ENCODE data around the gene PFKP.

PFKP gene

DNA sequence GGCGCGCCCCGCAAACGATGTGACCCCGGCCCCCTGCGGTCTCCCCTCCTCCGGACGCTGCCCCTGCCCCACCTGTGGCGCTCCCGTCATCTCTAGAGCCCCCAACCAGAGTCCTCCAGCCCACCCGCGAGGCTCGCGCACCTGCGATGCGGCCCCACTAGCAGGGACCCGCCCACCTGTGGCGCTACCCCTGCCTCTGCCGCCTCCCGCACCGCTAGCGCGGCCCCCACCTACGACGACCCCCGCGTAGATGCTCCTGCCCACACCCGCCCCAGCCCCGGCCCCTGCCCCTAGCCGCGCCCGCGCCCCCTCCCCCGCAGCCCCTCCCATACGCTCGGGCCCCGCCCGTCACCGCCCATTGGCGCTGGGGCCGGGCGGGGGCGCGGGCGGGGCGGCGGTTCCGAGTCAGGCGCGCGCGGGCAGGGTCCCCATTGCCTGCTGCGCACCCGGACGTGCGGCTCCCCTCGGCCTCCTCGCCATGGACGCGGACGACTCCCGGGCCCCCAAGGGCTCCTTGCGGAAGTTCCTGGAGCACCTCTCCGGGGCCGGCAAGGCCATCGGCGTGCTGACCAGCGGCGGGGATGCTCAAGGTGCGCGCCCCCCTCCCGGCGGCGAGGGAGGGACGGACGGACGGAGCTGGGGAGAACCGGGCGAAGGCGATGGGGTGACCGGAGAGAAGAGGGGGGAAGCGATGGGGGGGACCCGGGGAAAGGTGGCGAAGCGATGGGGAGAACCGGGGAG is at the start of gene PFKP:
Gene PFKP (plus strand): TSS at position 431 of the 741 bp plus-strand sequence. CDS start 48 bp downstream, at position 479.
- DNase-seq: no peak

DNA sequence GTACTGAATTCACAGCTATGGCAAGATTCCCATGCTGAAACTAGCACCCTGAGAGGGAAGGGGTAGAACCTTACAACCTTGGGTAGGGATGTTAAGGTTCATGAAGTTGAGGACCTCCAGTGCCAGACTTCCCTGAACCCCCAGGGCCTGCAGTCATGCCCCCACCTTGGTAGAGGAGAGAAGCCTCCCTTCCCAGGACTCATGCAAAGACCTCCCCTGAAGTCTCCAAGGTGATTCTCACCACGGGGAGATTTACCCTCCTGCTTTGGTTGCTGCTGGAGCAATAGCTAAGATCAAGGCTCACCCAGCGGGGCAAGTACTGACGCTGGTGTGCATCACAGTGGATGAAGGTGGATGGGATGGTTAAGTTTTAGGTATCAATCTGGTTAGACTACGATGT is 49.1 kb upstream of the PFKP start:
- no peak for DNase-seq

DNA sequence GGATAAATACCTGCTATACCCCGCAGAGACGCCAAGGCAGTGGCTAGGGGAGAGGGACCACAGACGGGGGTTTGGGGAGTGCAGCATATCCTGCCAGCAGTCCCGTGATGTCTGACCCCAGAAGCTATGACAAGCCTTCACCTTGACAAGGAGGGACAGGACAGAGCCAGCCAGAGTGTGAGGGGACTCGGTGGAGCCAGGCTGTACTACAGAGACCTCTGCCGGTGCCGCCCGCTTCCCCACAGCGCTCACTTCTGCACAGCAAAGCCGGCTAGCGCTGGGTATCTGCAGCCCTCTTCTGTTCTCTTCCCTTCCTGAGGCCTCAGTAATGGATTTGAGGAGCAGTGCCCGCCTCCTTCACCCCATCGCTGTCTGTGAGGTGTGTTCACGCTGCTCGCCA is 47.0 kb upstream of the PFKP start:
- no peak for DNase-seq

DNA sequence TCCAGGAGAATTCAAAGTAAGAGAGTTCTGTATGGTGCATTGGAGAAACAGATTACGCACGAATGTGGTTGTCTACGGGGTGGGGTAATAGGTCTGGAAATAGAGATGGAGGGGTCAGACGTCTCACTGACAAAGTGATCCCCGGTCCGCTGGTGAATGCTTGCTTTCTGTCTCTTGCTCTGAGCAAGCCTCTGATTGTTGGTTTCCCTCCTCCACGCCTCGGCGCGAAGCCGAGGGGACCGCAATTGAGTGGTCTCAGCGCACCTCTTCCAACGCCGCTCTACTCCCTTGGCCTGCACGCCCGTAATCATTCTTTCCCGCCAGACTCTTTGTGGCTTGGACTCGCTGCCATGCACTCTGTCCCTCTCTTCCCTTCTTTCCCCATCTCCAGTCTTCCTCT is 46.5 kb upstream of the PFKP start:
- DNase-seq: no peak

- no peak for DNase-seq
Observed at GRCh38 chr10:3022027-3022426, 45.3 kb upstream of the PFKP start.

- DNase-seq: no peak
Observed at GRCh38 chr10:3023892-3024291, 43.5 kb upstream of the PFKP start.

DNA sequence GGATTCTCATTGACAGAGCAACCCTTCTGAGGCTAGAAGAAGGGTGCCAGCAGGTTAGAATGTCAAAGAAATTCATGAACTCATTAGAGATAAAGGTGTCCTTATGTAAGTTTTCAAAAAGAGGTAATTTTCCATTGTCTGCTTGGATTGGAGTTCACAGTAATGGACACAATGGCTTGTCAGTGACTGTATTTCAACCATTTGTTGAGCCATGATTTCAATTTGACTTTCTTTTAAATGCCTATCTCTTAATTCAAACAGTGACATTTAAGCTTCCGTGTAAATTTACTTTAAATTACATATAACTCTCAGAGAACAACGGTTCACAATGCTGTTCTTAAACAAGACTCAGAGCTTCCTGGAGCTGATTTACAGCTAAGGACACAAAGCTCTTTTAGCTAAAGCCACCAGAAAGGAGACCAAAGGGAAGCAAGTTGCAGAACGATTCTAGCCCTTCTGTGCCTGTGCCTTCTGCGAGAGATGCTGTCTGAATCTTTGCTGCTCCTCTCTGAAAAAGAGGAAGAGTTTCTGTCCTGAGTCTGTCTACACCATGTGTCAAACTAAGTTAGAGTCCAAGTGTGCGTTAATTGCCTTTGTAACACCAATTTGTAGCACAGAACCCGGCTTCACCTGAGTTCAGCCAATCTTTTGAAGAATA is 42.2 kb upstream of the PFKP start:
- no peak for DNase-seq

DNA sequence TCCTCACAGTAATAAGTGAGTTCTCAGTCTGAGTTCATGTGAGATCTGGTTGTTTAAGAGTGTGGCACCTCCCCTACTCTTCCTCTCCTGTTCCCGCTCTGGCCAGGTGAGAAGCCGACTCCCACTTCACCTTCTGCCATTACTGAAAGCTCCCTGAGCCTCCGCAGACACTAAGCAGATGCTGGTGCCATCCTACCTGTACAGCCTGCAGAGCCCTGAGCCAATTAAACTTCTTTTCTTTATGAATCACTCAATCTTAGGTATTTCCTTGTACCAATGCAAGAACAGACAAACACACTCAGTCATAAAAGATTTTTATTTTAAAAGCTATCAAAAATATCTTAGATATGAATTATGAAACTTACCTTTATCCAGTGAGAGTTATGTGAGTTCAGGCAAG is 39.5 kb upstream of the PFKP start:
- DNase-seq: no peak

DNA sequence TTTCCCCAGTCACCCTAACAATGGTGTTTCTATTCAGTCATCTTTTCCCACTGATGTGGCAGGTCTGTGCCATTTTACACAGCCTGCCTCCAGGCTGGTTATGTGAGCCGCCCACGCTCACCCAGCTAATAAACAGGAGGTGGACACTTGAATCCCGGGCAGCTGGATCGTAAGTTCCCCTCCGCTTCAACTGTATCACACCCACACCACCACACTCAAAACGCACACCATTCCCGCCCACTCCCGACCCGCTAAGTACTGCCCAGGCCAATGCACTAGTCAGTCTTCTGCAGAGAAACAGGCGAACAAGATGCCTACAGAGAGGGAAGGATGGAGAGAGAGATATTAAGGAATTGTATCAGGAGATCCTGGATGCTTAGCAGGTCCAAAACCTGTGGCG is 38.9 kb upstream of the PFKP start:
- no peak for DNase-seq

- no peak for DNase-seq
Observed at GRCh38 chr10:3030765-3031164, 36.6 kb upstream of the PFKP start.

DNA sequence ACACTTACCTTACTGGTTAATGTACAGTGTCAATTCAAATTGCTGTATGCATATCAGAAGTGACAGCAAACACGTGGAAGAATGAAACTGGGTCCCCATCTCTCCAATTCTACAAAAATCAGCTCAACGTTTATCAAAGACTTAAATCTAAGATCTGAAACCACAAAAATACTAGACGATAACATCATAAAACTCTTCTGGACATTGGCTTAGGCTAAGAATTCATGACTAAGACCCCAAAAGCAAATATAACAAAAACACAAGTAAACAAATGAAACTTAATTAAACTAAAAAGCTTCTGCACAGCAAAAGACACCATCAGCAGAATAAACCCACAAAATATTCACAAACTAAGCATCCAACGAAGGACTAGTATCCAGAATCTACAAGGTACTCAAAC is 35.9 kb upstream of the PFKP start:
- DNase-seq: no peak

GRCh38 chr10:3033925-3034324 is 33.4 kb upstream of the PFKP start:
- DNase-seq: no peak

- no peak for DNase-seq
Observed at GRCh38 chr10:3034616-3035015, 32.7 kb upstream of the PFKP start.

DNA sequence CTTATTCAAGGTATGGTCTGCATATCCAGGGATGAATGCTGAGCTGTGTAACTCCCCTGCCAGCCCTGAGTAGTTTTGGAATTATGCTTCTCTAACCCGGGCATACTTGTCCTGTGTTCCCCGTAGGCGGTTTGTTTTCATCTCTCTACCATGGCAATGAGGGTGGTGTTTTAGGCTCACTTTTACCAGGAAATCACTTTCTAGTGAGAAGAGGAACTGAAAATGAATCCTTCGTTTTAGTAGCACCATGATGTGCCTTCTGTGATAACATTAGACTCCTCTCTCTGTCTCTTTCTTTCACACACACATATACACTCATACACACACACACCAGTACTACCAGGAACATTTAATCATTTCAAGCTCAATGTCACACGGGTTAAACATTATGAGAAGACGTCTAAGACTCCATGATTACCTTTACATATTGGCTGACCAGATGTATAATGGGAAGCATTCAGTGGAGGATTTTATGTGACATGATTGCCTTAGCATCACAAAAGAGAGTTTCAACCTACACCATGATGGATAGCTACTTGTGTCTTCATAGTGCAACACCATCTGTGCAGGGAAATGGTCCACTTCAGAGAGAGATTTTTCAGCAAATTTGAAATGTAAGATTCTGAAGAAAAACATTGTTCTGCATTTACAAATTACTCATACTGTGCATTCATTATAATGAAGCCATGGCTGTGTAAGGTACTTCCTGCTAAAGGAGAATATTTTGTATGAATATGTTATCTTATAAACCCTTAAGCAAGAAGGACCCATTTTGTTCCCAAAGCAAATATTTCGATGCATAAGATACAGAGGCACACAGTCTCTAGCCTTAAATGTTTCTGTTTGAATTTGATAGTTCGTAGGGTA is 31.0 kb upstream of the PFKP start:
- no peak for DNase-seq

DNA sequence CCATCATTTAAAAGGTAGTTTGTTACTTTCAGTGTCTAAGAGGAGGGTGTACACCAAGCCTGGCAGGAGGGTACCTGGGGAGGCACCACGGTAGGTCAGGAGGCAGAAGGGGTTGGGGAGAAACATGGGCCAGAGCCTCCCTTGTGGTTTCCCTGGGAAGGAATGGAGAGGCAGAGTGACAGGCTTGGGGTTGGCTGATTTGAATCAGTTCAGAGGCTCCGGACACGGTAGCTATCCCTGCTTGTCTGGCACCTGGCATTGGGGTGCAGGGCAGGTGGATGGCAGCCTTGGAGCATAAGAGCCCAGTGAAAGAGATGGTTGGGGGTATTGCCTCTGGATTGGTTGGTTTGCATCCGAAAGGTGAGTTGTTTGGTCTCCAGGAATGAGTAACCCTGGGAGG is 30.2 kb upstream of the PFKP start:
- no peak for DNase-seq

- DNase-seq: no peak
Observed at GRCh38 chr10:3040069-3040468, 27.3 kb upstream of the PFKP start.

DNA sequence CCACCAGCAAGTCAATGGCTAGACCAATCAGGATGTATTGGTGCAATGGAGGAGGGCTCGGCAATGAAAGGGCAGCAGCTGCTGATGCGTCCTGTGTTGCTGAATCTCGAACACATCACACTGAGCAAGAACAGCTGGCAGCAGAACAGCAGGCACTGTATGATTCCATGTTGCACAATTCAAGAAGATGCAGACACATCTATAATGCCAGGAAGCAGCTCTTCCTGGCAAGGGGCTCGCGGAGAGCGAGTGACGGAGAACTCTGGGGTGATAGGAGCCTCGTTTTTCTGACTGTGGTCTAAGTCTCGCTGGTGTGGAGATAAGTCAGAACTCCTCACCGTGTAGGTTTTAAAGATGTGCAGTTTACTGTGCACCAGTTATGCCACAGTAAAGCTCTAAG is 24.8 kb upstream of the PFKP start:
- no peak for DNase-seq

GRCh38 chr10:3043512-3044368 is 23.6 kb upstream of the PFKP start:
- peak; percentile 9 for DNase-seq

DNA sequence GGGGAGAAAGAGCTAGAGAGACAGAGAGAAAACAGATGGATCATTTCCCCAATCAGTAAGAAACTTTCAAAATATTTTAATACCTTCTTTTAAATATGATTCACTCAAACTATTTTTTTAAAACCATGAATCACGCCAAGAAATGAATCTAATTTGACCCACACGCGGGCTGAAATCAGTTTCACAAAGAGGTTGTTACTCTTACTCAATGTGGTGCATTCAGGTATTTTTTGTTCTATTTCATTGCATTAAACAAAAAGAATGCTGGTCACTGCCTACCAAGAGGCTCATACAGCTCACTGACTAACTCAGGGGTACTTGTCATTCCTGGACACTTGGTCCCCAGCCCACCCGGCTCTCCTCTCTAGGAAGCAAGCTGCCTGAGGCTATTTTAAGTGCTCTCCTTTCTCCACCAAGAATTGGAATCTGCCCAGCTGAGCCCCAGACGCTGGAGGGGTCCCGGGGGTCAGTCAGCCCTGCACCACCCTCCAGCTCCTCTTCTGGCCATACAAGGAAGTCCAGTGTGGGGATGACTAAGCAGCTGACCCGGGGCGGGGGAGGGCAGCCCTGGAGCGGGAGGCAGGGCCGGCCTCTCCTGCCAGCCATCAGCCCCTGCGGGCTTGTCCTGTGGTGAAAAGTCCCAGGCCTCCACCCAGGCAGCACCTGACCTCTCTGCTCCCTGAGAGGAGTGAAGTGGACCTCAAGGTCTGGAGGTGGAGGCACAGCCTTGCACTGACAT is 21.7 kb upstream of the PFKP start:
- DNase-seq: peak; percentile 8

- no peak for DNase-seq
Observed at GRCh38 chr10:3046210-3046779, 21.1 kb upstream of the PFKP start.

DNA sequence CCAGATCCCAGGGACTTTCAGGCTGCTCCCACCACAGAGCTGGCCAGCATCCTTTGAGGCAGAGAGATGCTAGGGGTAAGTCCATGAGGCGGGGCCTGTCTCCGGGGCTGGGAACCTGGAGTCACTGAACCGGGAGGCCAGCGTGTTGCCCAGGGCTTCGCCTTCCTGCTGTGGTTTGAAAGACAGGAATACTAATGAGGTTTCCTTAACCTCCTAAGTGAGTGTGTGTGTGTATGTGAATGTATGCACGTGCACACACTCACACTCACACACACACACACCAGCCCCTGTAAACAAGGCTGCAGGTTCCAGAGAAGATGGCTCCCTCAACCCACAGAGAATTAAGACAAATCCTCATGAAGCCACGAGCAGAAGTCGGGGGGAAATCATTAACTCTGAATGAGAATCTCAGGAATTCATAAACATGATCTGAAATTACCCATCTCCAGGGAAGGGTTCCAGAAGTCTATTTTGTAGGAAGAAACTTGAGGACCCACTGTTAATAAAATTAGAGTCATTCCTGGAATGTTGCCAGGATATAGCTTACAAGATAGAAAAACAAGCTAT is 20.3 kb upstream of the PFKP start:
- no peak for DNase-seq
